ENCODE results near the gene GPR157.

The GPR157 gene

GRCh38 chr1:9118186-9118585 is 10.7 kb downstream of the GPR157 start:
- TF ChIP-seq CTCF (IDR thresholded peaks at IDR 0.05; ENCODE audit: borderline replicate concordance, control extremely low read depth, extremely low read depth, insufficient read depth, missing control alignments), result no peak
- no peak for DNase-seq (ENCODE audit: low spot score)
- in situ Hi-C loops (cut with MboI; ENCODE audit: low sequenced_read_pairs, unreplicated experiment), result no loop called here

- in situ Hi-C loops (cut with MboI; ENCODE audit: low sequenced_read_pairs, unreplicated experiment), result no loop called here
- no peak for TF ChIP-seq CTCF (IDR thresholded peaks at IDR 0.05; ENCODE audit: borderline replicate concordance, control extremely low read depth, extremely low read depth, insufficient read depth, missing control alignments)
- no peak for DNase-seq (ENCODE audit: low spot score)
These were observed 13.3 kb downstream of the GPR157 start for GRCh38 chr1:9115351-9116205.

- in situ Hi-C loops (cut with MboI; ENCODE audit: low sequenced_read_pairs, unreplicated experiment), result loop anchor here (5.0 kb wide), 1 partner anchor 84 kb away; no protein-coding TSS in a partner anchor
- DNase-seq (ENCODE audit: low spot score), result no peak
- TF ChIP-seq CTCF (IDR thresholded peaks at IDR 0.05; ENCODE audit: borderline replicate concordance, control extremely low read depth, extremely low read depth, insufficient read depth, missing control alignments), result no peak
These were observed 15.7 kb downstream of the GPR157 start for GRCh38 chr1:9112961-9113880.

- no peak for TF ChIP-seq CTCF (IDR thresholded peaks at IDR 0.05; ENCODE audit: borderline replicate concordance, control extremely low read depth, extremely low read depth, insufficient read depth, missing control alignments)
These were observed 16.9 kb downstream of the GPR157 start for GRCh38 chr1:9111957-9112356.

GRCh38 chr1:9111357-9111691 is 17.6 kb downstream of the GPR157 start:
- TF ChIP-seq CTCF (IDR thresholded peaks at IDR 0.05; ENCODE audit: borderline replicate concordance, control extremely low read depth, extremely low read depth, insufficient read depth, missing control alignments), result no peak
- DNase-seq (ENCODE audit: low spot score), result no peak
- in situ Hi-C loops (cut with MboI; ENCODE audit: low sequenced_read_pairs, unreplicated experiment), result loop anchor here (5.0 kb wide), 1 partner anchor 86 kb away; no protein-coding TSS in a partner anchor

More at GRCh38 chr1:9111957-9112356, 16.9 kb downstream of the GPR157 start:
- in situ Hi-C loops (cut with MboI; ENCODE audit: low sequenced_read_pairs, unreplicated experiment), result loop anchor here (5.0 kb wide), 1 partner anchor 85 kb away; no protein-coding TSS in a partner anchor
- DNase-seq (ENCODE audit: low spot score), result no peak

- in situ Hi-C loops (cut with MboI; ENCODE audit: low sequenced_read_pairs, unreplicated experiment), result loop anchor here (5.0 kb wide), 1 partner anchor 86 kb away; no protein-coding TSS in a partner anchor
- peak; percentile 87 for DNase-seq (ENCODE audit: low spot score)
- TF ChIP-seq CTCF (IDR thresholded peaks at IDR 0.05; ENCODE audit: borderline replicate concordance, control extremely low read depth, extremely low read depth, insufficient read depth, missing control alignments), result peak; percentile 86
These were observed 18.1 kb downstream of the GPR157 start for GRCh38 chr1:9110669-9111356.

Data from GM13976 (cell line).